ENCODE results near the gene CALY.
"Not testable (repeated sequence)": the region's sequence is repeated elsewhere in the genome, so short reads cannot be mapped to it uniquely, and the experiment has no call there.

The CALY gene

GRCh38 chr10:133328358-133329343 lies 8.0 kb downstream of the CALY start:
- DNase-seq (ENCODE audit: low spot score) = no peak

GRCh38 chr10:133327651-133328357 lies 8.9 kb downstream of the CALY start:
- DNase-seq (ENCODE audit: low spot score) = no peak

- no peak for DNase-seq (ENCODE audit: low spot score)
These were observed 9.7 kb downstream of the CALY start for GRCh38 chr10:133326745-133327650.

GRCh38 chr10:133326223-133326551 lies 10.5 kb downstream of the CALY start:
- DNase-seq (ENCODE audit: low spot score) = no peak

GRCh38 chr10:133325440-133326222 lies 11.1 kb downstream of the CALY start:
- DNase-seq (ENCODE audit: low spot score) = no peak

GRCh38 chr10:133324857-133325260 lies 11.8 kb downstream of the CALY start:
- DNase-seq (ENCODE audit: low spot score) = no peak

GRCh38 chr10:133324198-133324792 lies 12.4 kb downstream of the CALY start:
- DNase-seq (ENCODE audit: low spot score) = no peak

- not testable (repeated sequence) for DNase-seq (ENCODE audit: low spot score)
These were observed 14.5 kb downstream of the CALY start for GRCh38 chr10:133322064-133322709.

- not testable (repeated sequence) for DNase-seq (ENCODE audit: low spot score)
These were observed 15.8 kb downstream of the CALY start for GRCh38 chr10:133320852-133321422.

GRCh38 chr10:133318494-133319127 lies 18.1 kb downstream of the CALY start:
- peak; percentile 65 for DNase-seq (ENCODE audit: low spot score)

- no peak for DNase-seq (ENCODE audit: low spot score)
These were observed 20.0 kb downstream of the CALY start for GRCh38 chr10:133316732-133317131.

GRCh38 chr10:133316266-133316665 lies 20.4 kb downstream of the CALY start:
- no peak for DNase-seq (ENCODE audit: low spot score)

GRCh38 chr10:133315847-133316246 lies 20.8 kb downstream of the CALY start:
- DNase-seq (ENCODE audit: low spot score) = no peak

GRCh38 chr10:133314911-133315310 lies 21.8 kb downstream of the CALY start:
- DNase-seq (ENCODE audit: low spot score) = no peak

- no peak for DNase-seq (ENCODE audit: low spot score)
These were observed 23.5 kb downstream of the CALY start for GRCh38 chr10:133313192-133313591.

- DNase-seq (ENCODE audit: low spot score) = no peak
These were observed 23.9 kb downstream of the CALY start for GRCh38 chr10:133312769-133313145.

- no peak for DNase-seq (ENCODE audit: low spot score)
These were observed 24.5 kb downstream of the CALY start for GRCh38 chr10:133312016-133312768.

GRCh38 chr10:133311570-133311969 lies 25.1 kb downstream of the CALY start:
- no peak for DNase-seq (ENCODE audit: low spot score)

GRCh38 chr10:133310789-133311188 lies 25.9 kb downstream of the CALY start:
- DNase-seq (ENCODE audit: low spot score) = no peak

All from AG08395 (cell line).